HUES6 (cell line): Measurements from ENCODE around the gene TCF20.
A peak's percentile ranks its signal among the peaks of the same experiment; 100 is the strongest.

Experiments
- H3K27ac ChIP-seq: 2 replicates; pipeline ENCODE4 v1.7.0; 2013; ENCODE audit warnings: low read depth, mild to moderate bottlenecking, low read length, inconsistent platforms
- H3K27me3 ChIP-seq: 2 replicates; pipeline ENCODE4 v1.6.1; 2013; ENCODE audit warnings: low read length; ENCODE audit not compliant: control insufficient read depth, insufficient read depth
- H3K36me3 ChIP-seq: 2 replicates; pipeline ENCODE4 v1.6.1; 2013; ENCODE audit warnings: low read length; ENCODE audit not compliant: control insufficient read depth, insufficient read depth
- H3K4me1 ChIP-seq: 2 replicates; pipeline ENCODE4 v1.6.1; 2013; ENCODE audit warnings: low read length; ENCODE audit not compliant: control insufficient read depth, insufficient read depth
- H3K4me3 ChIP-seq: 2 replicates; pipeline ENCODE4 v1.5.1; 2013; ENCODE audit warnings: low read depth, low read length
- H3K9ac ChIP-seq: one replicate; pipeline ENCODE4 v1.6.1; 2013; ENCODE audit warnings: mild to moderate bottlenecking, low read length
- H3K9me3 ChIP-seq: 2 replicates; pipeline ENCODE4 v1.6.1; 2013; ENCODE audit warnings: low read depth, low read length; ENCODE audit not compliant: control insufficient read depth, insufficient read depth

The TCF20 gene

DNA sequence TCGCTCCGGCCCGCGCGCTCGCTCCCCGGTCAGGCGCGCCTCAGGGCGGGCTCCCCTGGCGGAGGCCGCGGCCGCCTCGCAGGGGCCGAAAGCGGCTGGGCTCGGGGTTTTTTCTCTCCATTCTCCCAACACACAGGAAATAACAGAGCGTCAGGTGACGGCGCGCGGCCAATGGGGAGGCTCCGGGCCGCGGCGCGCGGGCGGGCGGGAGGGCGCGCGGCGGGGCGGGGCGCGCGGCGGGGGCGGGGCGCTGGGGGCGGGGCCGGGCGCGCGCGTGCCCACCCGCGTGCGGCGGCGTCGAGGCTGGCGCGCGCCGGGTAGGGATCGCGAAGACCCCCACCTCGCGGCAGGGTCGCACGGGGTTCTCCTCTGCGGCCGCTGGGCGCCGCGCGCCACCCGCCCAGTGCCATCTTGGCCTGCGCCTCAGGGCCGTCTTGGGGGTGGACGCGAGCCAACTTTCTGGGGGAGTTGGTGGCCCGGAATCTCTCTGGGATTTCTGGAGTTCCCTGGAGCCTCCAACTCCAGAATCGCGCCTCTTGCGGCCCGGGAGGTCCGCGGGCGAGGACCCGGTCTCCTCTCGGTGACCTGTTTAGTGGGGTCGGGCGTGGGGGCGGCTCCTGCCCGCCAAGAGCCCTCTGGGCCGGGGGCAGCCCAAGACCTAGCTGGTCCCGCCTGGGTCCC is at the start of gene TCF20:
Gene TCF20, minus strand, starts transcription at position 144 of the 681 bp plus-strand sequence. CDS start 55,348 bp downstream, outside the sequence.
- no peaks in the 10 kb centered on the region for H3K27me3 ChIP-seq
- no peaks in the 10 kb centered on the region for H3K9me3 ChIP-seq
- H3K4me3 ChIP-seq, result peak within 1 kb of the TSS; percentile 78
- H3K36me3 ChIP-seq, result no peaks in the 10 kb centered on the region
- peaks cover 33% of the 10 kb centered on the region for H3K4me1 ChIP-seq
- peak within 1 kb of the TSS; percentile 63 for H3K9ac ChIP-seq
- H3K27ac ChIP-seq, result peak within 1 kb of the TSS; percentile 92

DNA sequence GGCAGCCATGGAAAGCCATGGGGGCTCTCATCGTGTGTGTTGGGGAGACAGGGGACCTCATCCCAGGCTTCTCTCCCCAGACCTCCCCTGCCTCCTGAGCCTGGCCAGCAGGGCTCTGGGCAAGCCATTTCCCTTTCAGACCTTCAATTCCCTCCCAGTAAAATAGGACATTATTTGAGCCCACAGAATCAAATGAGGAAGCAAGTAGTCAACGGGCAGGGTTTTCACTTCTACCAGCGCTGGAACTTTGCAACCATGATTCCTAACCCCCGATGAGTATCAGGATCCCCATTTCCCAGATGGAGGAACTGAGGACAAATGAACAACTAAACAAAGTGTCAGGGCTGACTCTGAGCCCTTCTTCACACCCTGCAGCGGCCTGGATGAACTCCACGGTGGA is 48.9 kb upstream of the TCF20 start:
- Histone ChIP-seq H3K27me3 (no peaks in the 10 kb centered on the region), H3K9ac (no peak overlapping the region)

DNA sequence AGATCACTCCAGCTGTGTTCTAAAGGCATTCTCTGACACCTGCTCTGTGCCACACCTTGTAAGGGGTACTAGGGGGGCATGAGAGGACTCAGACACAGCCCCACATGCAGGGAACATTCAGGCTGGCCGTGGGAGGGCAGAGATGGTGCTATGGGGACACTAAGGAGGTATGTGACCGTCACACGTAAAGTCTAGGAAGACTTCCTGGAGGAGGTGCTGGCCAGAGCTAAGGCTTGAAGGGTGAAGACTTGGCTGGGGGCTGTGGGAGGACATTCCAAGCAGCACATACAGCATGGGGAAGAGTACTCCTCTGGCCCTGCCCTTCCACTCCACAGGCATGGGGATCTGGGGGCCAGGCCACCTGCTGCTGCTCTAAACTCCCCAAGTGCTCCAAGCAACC is 48.5 kb upstream of the TCF20 start:
- H3K9ac ChIP-seq, result no peak overlapping the region

More for the DNA sequence above, 48.9 kb upstream of the TCF20 start:
- Histone ChIP-seq H3K27ac (no peak overlapping the region), H3K4me3 (no peak overlapping the region), H3K36me3 (no peaks in the 10 kb centered on the region), H3K4me1 (peaks cover 36% of the 10 kb centered on the region), H3K9me3 (no peaks in the 10 kb centered on the region)

GRCh38 chr22:42317691-42318547 is 47.5 kb upstream of the TCF20 start:
- H3K27me3 ChIP-seq, result no peaks in the 10 kb centered on the region
- H3K4me3 ChIP-seq, result no peak overlapping the region
- H3K9me3 ChIP-seq, result no peaks in the 10 kb centered on the region
- H3K9ac ChIP-seq, result no peak overlapping the region
- no peak overlapping the region for H3K27ac ChIP-seq
- H3K36me3 ChIP-seq, result no peaks in the 10 kb centered on the region
- peaks cover 50% of the 10 kb centered on the region for H3K4me1 ChIP-seq

More for the DNA sequence above, 48.5 kb upstream of the TCF20 start:
- no peaks in the 10 kb centered on the region for H3K27me3 ChIP-seq
- no peaks in the 10 kb centered on the region for H3K36me3 ChIP-seq
- no peak overlapping the region for H3K27ac ChIP-seq
- H3K4me3 ChIP-seq, result no peak overlapping the region
- no peaks in the 10 kb centered on the region for H3K9me3 ChIP-seq
- peaks cover 40% of the 10 kb centered on the region for H3K4me1 ChIP-seq

GRCh38 chr22:42317008-42317407 is 46.6 kb upstream of the TCF20 start:
- Histone ChIP-seq H3K9ac (no peak overlapping the region), H3K4me1 (peaks cover 45% of the 10 kb centered on the region), H3K27ac (no peak overlapping the region), H3K27me3 (no peaks in the 10 kb centered on the region), H3K9me3 (no peaks in the 10 kb centered on the region), H3K4me3 (no peak overlapping the region), H3K36me3 (no peaks in the 10 kb centered on the region)

- no peak overlapping the region for H3K4me3 ChIP-seq
- H3K4me1 ChIP-seq, result peaks cover 50% of the 10 kb centered on the region
- no peaks in the 10 kb centered on the region for H3K36me3 ChIP-seq
- no peaks in the 10 kb centered on the region for H3K27me3 ChIP-seq
- no peak overlapping the region for H3K27ac ChIP-seq
- no peaks in the 10 kb centered on the region for H3K9me3 ChIP-seq
- no peak overlapping the region for H3K9ac ChIP-seq
These were observed 44.9 kb upstream of the TCF20 start for GRCh38 chr22:42315392-42315756.

DNA sequence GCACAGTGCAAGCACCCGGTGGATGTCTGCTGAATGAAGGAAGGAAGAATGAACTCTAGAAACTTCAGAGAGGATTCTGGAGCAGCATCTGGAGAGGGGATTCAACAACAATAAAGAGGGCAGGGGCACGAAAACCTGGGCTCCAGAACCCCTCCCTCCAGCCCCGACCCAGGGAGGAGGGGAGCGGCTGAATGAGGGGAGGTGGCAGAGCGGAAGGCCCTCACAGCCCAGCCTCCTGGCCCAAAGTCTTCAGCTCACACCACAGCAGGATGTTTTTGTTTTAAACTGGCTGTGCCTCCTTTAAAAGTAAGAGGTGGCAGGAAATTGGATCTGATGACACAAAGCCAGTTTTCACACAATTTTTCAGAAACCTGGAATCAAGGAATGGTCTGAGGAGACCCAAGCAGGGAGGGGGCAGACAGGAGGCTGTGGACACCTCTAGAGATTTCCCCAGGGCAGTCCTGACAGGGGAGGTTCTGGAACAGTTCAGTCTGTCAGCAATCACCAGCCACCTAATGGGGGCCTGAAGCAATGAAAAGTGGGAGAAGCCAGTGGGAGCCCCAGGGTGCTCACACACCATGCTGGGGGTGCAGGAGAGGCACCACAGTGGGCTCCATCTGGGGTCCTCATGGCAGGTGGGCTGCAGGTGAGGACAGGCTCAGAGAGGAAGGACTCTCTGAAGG is 44.4 kb upstream of the TCF20 start:
- Histone ChIP-seq H3K27ac (no peak overlapping the region), H3K9me3 (no peaks in the 10 kb centered on the region), H3K27me3 (no peaks in the 10 kb centered on the region), H3K4me3 (no peak overlapping the region), H3K4me1 (peaks cover 52% of the 10 kb centered on the region), H3K9ac (no peak overlapping the region), H3K36me3 (no peaks in the 10 kb centered on the region)

DNA sequence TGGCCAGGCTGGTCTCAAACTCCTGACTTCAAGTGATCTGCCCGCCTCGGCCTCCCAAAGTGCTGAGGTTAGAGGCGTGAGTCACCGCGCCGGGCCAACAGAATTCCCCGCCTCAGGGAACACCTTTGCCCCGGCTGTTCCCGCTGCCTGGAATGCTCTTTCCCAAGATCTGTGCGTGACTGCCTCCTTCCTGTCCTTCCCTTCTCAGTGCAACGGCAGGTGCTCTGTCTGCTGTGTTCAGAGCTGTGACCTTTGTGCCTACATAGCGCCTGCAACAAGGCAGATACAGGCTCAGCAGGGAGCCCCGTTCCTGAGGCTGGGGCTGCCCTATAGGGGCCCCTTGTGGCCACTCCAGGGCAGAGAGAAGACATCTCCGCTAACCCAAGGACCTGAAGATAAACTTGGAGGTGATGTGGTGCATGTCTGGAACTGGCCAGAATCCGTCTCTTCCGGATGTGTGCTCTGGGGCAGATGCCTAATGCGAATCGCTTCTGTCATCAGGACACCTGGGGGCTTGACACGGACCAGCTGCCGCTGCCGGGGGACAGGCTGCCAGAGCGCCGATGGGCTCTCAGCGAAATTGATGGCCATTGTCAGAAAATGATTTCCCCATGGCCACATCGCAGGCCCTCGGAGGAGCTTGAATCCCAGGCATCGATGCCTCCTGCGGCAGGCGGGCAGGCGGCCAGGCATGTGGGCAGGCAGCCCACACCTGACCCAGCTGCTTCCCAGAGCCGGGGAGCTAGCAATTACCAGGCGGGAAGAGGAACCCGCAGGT is 43.5 kb upstream of the TCF20 start:
- Histone ChIP-seq H3K36me3 (no peaks in the 10 kb centered on the region), H3K27ac (no peak overlapping the region), H3K9me3 (no peaks in the 10 kb centered on the region), H3K27me3 (no peaks in the 10 kb centered on the region), H3K4me3 (no peak overlapping the region), H3K4me1 (peaks cover 54% of the 10 kb centered on the region), H3K9ac (no peak overlapping the region)

DNA sequence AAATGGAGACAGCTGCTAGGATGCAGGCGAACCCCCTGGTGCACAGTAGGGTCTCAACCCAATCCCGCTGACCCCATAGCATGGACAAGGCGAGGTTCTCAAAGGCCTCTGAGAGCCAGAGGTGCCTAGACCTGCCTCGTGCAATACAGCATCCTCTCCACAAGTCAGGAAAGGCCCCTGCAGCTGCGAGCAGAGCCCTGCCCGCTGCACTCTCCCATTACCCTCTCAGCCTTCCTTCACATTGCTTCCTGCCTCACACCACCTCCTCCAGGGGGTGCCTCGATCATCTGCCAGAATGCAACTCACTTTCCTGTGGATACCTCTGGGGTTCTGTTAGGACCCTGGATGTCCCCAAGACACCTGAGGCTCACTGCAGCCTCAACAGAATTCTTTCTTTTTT is 42.8 kb upstream of the TCF20 start:
- Histone ChIP-seq H3K4me3 (no peak overlapping the region), H3K36me3 (no peaks in the 10 kb centered on the region), H3K4me1 (peaks cover 54% of the 10 kb centered on the region), H3K9me3 (no peaks in the 10 kb centered on the region), H3K27ac (no peak overlapping the region), H3K9ac (no peak overlapping the region), H3K27me3 (no peaks in the 10 kb centered on the region)

DNA sequence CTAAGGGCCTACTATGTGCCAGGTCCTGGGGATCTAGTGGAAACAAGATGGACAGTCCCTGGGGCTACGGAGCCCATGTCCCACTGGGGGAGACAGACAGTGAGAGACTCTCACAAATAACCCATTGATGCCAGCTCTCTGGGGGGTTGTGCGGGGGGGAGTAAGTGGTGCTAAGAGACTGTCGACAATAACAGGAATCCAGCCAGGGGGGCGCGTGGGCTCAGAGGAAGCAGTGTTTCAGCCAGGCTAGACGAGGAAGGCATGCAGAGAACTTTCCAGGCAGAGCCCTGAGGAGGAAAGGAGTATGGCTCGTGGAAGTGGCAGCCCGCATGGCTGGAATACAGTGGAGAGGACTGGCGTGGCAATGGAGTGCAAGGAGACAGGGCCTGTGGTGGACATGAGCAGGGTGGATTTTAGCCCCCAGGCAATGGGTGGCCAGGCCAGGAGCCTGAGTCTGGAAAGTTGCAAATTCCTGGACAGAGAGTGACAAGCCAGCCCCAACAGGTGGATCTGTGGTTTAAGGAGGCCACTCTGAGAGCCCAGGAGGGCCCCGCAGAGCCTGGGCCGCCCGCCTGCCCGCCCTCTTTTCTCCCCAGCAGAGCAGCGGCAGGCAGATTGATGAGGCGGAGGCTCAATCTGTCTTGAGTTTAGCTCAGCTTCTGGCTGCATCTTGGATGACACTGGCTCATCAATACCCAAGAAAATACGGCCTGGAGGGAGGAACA is 40.0 kb upstream of the TCF20 start:
- no peak overlapping the region for H3K27ac ChIP-seq
- no peaks in the 10 kb centered on the region for H3K9me3 ChIP-seq
- no peaks in the 10 kb centered on the region for H3K27me3 ChIP-seq
- H3K4me1 ChIP-seq, result peaks cover 46% of the 10 kb centered on the region
- no peaks in the 10 kb centered on the region for H3K36me3 ChIP-seq
- no peak overlapping the region for H3K4me3 ChIP-seq
- peak overlapping the region; percentile 4 for H3K9ac ChIP-seq
